Karpas-422 (cell line): ENCODE results near the gene TUBB8B. TPM values are rescaled to one million over a fixed set of nuclear protein-coding genes. Genes with fewer than 3 reads are reported as not detected.
"Not testable (repeated sequence)": the region's sequence is repeated elsewhere in the genome, so short reads cannot be mapped to it uniquely, and the experiment has no call there.

Experiments
- DNase-seq: peaks from one replicate; pipeline ENCODE4 v3.0.0-alpha.2; 2015
- H2AFZ ChIP-seq: fragments of 200-600 bp; sonication (generic); 2 replicates; pipeline ENCODE4 v1.6.1; 2014; ENCODE audit warnings: antibody characterized with exemption, low read length, mixed read lengths
- H3K27ac ChIP-seq: fragments of 200-600 bp; sonication (generic); 2 replicates; pipeline ENCODE4 v1.5.1; 2014; ENCODE audit warnings: mild to moderate bottlenecking, low read length, moderate library complexity
- H3K27me3 ChIP-seq: fragments of 200-600 bp; sonication (generic); 2 replicates; pipeline ENCODE4 v1.6.1; 2014; ENCODE audit warnings: low read length, mixed read lengths
- H3K36me3 ChIP-seq: fragments of 200-600 bp; sonication (generic); 2 replicates; pipeline ENCODE4 v1.6.1; 2014; ENCODE audit warnings: low read length, mixed read lengths; ENCODE audit not compliant: insufficient read depth
- H3K4me1 ChIP-seq: fragments of 200-600 bp; sonication (generic); 2 replicates; pipeline ENCODE4 v1.6.1; 2014; ENCODE audit warnings: mild to moderate bottlenecking, low read length, mixed read lengths
- H3K4me2 ChIP-seq: fragments of 200-600 bp; sonication (generic); 2 replicates; pipeline ENCODE4 v1.6.1; 2014; ENCODE audit warnings: low read length, low read depth, mild to moderate bottlenecking; ENCODE audit not compliant: poor library complexity, severe bottlenecking
- H3K4me3 ChIP-seq: fragments of 200-600 bp; sonication (generic); 2 replicates; pipeline ENCODE4 v1.5.1; 2014; ENCODE audit warnings: mild to moderate bottlenecking, antibody characterized with exemption, low read length, mixed read lengths
- H3K79me2 ChIP-seq: fragments of 200-600 bp; sonication (generic); 2 replicates; pipeline ENCODE4 v1.6.1; 2014; ENCODE audit warnings: mild to moderate bottlenecking, low read length, mixed read lengths
- H3K9ac ChIP-seq: fragments of 200-600 bp; sonication (generic); 2 replicates; pipeline ENCODE4 v1.6.0; 2014; ENCODE audit warnings: low read length
- H3K9me2 ChIP-seq: fragments of 200-600 bp; sonication (generic), shearing (Covaris generic); replicated peaks from 2 replicates; pipeline ENCODE4 v1.6.0; 2014; ENCODE audit warnings: mild to moderate bottlenecking, low read length, moderate library complexity; ENCODE audit not compliant: insufficient read depth
- H3K9me3 ChIP-seq: fragments of 300-700, 200-600 bp; sonication (generic); 2 replicates; pipeline ENCODE4 v1.6.1; 2014; ENCODE audit warnings: low read length, mixed read lengths
- H4K20me1 ChIP-seq: fragments of 200-600 bp; sonication (generic); 2 replicates; pipeline ENCODE4 v1.6.1; 2014; ENCODE audit warnings: mild to moderate bottlenecking, antibody characterized with exemption, low read length, low read depth; ENCODE audit not compliant: insufficient read depth
- total RNA-seq: library from RNA; depleted of rRNA; stranded (reverse); fragments of >200 nt; shearing (Covaris generic); gene quantifications from 2 replicates; pipeline ENCODE4 v1.2.3, GENCODE V29; 2014; ENCODE audit warnings: low replicate concordance; rRNA removed

The TUBB8B gene
- total RNA-seq, result not detected in 2 replicates

DNA sequence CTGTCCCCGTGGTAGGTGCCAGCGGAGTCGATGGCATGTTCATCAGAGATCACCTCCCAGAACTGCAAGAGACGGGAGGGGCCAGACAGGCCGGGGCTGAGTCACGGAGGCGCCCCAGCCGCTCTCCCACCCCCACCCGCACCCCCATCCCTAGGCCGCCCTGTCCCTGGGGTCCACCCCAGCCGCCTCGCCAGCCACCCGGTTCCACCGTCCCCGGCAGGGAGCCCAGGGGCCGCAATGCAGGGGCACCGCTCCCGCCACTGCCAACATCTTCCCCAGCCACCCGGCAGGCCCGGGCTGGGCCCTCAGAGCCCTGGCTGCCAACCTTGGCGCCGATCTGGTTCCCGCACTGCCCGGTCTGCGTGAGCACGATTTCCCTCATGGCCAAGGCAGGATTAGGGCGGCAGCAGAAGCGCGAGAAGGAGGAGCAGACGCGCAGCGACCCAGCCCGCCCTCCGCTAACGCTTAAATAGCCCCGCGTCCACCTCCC lies at the start of gene TUBB8B:
TSS of gene TUBB8B (minus strand) at position 440 of the 490 bp plus-strand sequence. CDS start at position 382, 58 bp downstream.
- not testable (repeated sequence) for H3K27ac ChIP-seq, H3K79me2 ChIP-seq, H4K20me1 ChIP-seq, DNase-seq, H3K4me3 ChIP-seq, H3K9me2 ChIP-seq, H3K36me3 ChIP-seq, H3K9me3 ChIP-seq, H2AFZ ChIP-seq, H3K27me3 ChIP-seq, H3K4me1 ChIP-seq, H3K9ac ChIP-seq, H3K4me2 ChIP-seq

DNA sequence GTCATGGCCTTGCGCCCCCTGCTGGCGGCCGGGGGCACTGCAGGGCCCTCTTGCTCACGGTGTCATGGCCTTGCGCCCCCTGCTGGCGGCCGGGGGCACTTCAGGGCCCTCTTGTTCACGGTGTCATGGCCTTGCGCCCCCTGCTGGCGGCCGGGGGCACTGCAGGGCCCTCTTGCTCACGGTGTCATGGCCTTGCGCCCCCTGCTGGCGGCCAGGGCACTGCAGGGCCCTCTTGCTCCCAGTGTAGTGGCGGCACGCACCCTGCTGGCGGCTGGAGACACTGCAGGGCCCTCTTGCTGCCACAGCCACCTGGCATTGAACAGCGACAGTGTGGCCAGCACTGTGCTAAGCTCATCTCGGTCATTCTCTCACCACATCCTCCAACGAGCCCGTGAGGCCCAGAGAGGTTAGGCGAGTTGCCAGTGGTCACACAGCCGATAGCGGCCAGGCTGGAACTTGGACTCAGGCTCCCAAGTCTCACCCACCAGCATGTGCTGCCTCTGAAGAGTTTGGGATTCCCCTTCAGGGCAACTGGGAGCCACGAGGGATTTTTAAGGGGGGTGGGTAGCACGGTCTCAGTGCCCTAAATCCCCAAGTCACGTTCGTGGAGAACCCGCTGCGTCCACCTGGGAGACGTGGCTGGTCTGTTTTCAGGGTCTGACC lies 48.0 kb upstream of the TUBB8B start:
- H3K9me2 ChIP-seq, H3K27me3 ChIP-seq, H4K20me1 ChIP-seq, H3K4me3 ChIP-seq, H3K79me2 ChIP-seq, H3K4me2 ChIP-seq, DNase-seq, H3K9me3 ChIP-seq, H3K36me3 ChIP-seq, H3K9ac ChIP-seq, H3K4me1 ChIP-seq, H2AFZ ChIP-seq, H3K27ac ChIP-seq: not testable (repeated sequence)

DNA sequence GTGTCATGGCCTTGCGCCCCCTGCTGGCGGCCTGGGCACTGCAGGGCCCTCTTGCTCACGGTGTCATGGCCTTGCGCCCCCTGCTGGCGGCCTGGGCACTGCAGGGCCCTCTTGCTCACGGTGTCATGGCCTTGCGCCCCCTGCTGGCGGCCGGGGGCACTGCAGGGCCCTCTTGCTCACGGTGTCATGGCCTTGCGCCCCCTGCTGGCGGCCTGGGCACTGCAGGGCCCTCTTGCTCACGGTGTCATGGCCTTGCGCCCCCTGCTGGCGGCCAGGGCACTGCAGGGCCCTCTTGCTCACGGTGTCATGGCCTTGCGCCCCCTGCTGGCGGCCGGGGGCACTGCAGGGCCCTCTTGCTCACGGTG lies 47.3 kb upstream of the TUBB8B start:
- H3K27me3 ChIP-seq, H3K36me3 ChIP-seq, H3K9me3 ChIP-seq, H3K4me2 ChIP-seq, H3K9me2 ChIP-seq, H3K79me2 ChIP-seq, H3K27ac ChIP-seq, H4K20me1 ChIP-seq, H3K9ac ChIP-seq, DNase-seq, H3K4me3 ChIP-seq, H3K4me1 ChIP-seq, H2AFZ ChIP-seq: not testable (repeated sequence)

DNA sequence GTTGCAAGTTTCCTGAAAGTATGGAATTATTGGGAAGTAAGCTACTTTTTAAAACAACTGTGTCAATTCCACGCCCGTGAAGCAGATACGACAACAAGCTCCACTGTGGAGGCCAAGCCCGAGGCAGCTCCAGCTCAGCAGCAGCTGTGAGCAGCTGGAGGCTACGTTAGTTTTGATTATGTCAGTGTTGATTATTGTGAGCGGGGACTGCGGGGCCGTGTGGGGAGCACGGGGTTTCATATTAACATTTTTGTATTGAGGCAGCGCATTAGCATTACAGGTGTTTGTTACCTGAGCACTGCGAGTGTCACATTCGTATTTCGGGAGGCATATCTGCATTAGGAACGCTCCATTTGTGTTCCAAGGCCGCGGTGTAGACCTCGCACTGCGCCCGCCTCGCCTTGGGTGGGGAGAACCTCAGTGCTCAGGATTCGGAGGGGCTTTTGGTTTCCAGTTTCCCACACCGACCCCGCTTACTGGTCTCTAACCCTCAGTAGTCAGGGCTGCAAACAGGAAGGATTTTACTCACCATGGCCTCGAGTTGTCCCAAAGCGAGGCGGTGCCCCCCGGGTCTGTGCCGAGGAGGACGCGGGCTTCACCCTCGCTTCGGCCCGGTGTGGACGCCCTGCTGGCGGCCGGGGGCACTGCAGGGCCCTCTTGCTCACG lies 46.8 kb upstream of the TUBB8B start:
- H3K4me1 ChIP-seq, H3K27ac ChIP-seq, H3K36me3 ChIP-seq, H3K9me3 ChIP-seq, H3K4me2 ChIP-seq, H4K20me1 ChIP-seq, H3K9ac ChIP-seq, H2AFZ ChIP-seq, H3K27me3 ChIP-seq, H3K79me2 ChIP-seq, H3K9me2 ChIP-seq, H3K4me3 ChIP-seq: not testable (repeated sequence)
- DNase-seq, result peak; percentile 43

DNA sequence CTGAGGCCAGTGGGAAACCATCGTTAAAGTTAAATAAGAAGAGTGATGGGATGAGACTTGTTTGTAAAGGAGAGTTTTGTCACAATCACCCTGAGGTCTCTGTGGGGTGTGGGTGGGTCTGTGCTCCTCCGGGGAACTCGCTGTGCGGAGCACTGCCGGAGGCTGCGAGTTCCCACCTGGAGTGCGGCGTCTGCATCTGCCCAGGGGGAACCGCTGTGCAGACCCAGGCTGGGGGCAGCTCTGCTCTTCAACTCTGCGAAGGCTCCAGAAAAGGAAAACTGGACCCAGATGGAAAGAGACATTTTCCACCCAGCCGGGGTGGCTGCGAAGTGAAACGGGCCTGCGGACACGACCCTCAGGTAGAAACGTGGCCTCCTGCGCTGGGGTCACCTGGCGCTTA lies 46.2 kb upstream of the TUBB8B start:
- not testable (repeated sequence) for H4K20me1 ChIP-seq, H3K4me3 ChIP-seq, H3K4me1 ChIP-seq, H3K9ac ChIP-seq, H3K36me3 ChIP-seq, H3K79me2 ChIP-seq, H3K27me3 ChIP-seq, H3K9me2 ChIP-seq, H3K4me2 ChIP-seq, H3K27ac ChIP-seq, H3K9me3 ChIP-seq, H2AFZ ChIP-seq
- DNase-seq, result peak; percentile 33

DNA sequence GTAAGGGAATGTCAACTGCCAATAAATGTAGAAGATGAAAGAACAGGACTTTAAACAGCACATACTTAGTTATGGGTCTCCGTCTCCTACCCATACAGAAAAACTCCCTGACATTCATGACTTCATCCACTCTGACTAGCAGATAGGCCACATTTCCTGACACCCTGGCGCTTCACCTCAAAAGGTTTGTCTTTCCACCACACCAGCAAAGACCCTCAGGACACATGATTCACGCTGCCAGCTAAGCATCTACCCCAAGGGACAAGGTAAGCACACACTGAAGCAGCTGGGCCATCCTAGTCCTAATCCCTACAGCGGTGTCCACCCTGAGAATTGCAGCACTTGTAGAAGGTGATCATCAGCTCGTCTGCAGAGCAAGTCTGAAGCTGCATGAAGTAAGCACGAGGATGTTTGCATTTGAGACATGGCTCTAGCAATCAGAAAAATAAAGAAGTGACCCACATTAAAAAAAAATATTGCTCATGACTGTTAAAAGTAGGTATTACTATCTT lies 44.5 kb upstream of the TUBB8B start:
- not testable (repeated sequence) for H4K20me1 ChIP-seq, H3K4me2 ChIP-seq, H3K4me3 ChIP-seq, H3K9me2 ChIP-seq, H3K9ac ChIP-seq, H3K4me1 ChIP-seq, H3K27me3 ChIP-seq, DNase-seq, H3K79me2 ChIP-seq, H3K27ac ChIP-seq, H2AFZ ChIP-seq, H3K36me3 ChIP-seq, H3K9me3 ChIP-seq

DNA sequence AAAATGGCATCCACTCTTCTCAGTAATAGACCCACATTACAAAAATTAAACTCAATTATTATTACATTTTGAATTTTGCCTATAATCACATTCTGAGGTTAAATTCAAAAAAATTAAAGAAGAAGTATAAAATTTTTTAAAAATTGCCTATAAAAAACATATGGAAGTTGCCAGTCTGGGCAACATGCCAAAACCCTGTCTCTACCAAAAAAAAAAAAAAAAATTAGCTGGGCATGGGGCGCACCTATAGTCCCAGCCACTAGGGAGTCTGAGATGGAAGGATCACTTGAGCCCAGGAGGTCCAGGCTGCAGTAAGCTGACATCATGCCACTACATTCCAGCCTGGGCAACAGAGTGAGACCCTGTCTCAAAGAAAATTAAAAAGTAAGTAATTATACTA lies 42.1 kb upstream of the TUBB8B start:
- not testable (repeated sequence) for H3K9ac ChIP-seq, H3K4me1 ChIP-seq, H3K4me2 ChIP-seq, H3K4me3 ChIP-seq, H3K36me3 ChIP-seq, H3K27me3 ChIP-seq, H3K79me2 ChIP-seq, DNase-seq, H4K20me1 ChIP-seq, H2AFZ ChIP-seq, H3K9me2 ChIP-seq, H3K9me3 ChIP-seq, H3K27ac ChIP-seq

DNA sequence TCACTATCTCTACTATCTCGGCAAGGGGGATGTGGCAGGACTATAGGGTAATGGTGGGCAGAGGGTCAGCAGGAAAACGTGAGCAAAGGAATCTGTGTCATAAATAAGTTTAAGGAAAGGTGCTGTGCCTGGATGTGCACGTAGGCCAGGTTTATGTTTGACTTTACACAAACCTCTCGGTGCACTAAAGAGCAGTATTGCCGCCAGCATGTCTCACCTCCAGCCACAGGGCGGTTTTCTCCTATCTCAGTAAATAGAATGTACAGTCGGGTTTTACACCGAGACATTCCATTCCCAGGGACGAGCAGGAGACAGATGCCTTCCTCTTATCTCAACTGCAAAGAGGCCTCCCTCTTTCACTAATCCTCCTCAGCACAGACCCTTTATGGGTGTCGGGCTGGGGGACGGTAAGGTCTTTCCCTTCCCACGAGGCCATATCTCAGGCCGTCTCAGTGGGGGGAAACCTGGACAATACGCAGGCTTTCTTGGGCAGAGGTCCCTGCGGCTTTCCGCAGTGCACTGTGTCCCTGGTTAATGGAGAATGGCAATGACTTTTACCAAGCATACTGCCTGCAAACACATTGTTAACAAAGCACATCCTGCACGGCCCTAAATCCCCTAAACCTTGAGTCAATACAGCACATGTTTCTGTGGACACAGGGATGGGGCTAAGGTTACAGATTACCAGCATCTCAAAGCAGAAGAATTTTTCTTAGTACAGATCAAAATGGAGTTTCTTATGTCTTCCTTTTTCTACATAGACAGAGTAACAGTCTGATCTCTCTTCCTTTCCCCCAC lies 41.2 kb upstream of the TUBB8B start:
- not testable (repeated sequence) for H3K36me3 ChIP-seq, H2AFZ ChIP-seq, H3K4me2 ChIP-seq, H3K4me3 ChIP-seq, H3K9me3 ChIP-seq, H3K27me3 ChIP-seq, H3K9me2 ChIP-seq, H4K20me1 ChIP-seq, H3K9ac ChIP-seq, H3K4me1 ChIP-seq, H3K79me2 ChIP-seq, H3K27ac ChIP-seq, DNase-seq
